GM12878 (cell line): Measurements from ENCODE around the gene PPIE. TPM values are rescaled to one million over a fixed set of nuclear protein-coding genes. Genes with fewer than 3 reads are reported as not detected.

ENCODE experiments used
- ATAC-seq: fragments of 200-7000 bp; cut with Tn5 transposase; 3 replicates; pipeline ENCODE4 v1.9.1; 2020; ENCODE audit warnings: mild to moderate bottlenecking, moderate library complexity
- BruUV-seq: library from RNA; stranded (reverse); fragments of 400-500 nt; replicated peaks from 2 replicates; lab custom pipeline; 2021; lab: Mats Ljungman, UMichigan
- CTCF ChIA-PET: fragments of 300-600 bp; sonication (Branson Sonifier 250); formaldehyde crosslinking; extraction: SDS; loops from one replicate; lab custom pipeline; 2021; ENCODE audit warnings: inconsistent platforms; lab: Yijun Ruan, JAX
- POLR2A ChIA-PET: fragments of 350-600 bp; formaldehyde crosslinking; extraction: SDS; loops from one replicate; lab custom pipeline; 2021; ENCODE audit warnings: inconsistent platforms; lab: Charles Lee
- RAD21 ChIA-PET: fragments of 300-600 bp; sonication (Branson Sonifier 250); formaldehyde crosslinking; loops from one replicate; lab custom pipeline; 2023; ENCODE audit warnings: antibody characterized with exemption; ENCODE audit not compliant: unreplicated experiment; lab: Charles Lee
- SMC1A ChIA-PET: fragments of 300-600 bp; sonication (Branson Sonifier 250); formaldehyde crosslinking; loops from one replicate; lab custom pipeline; 2023; ENCODE audit not compliant: unreplicated experiment, uncharacterized antibody; lab: Charles Lee
- DNase-seq: peaks from one replicate; pipeline ENCODE4 v3.0.0-alpha.2; 2011; ENCODE audit warnings: low read depth, low spot score
- FAIRE-seq: peaks from 3 replicates; lab custom pipeline; 2011; peaks lifted over from hg19 to GRCh38; lab: Jason Lieb, UNC
- H2AFZ ChIP-seq: 2 replicates; pipeline ENCODE4 v1.6.0; 2011; ENCODE audit warnings: low read depth, low read length, control low read depth; ENCODE audit not compliant: control insufficient read depth
- H3K27ac ChIP-seq: 2 replicates; pipeline ENCODE4 v1.5.1; 2011; ENCODE audit warnings: control low read depth; ENCODE audit not compliant: control insufficient read depth, insufficient read depth
- H3K27me3 ChIP-seq, 2 experiments: replicated peaks in 1 of 2; 2 replicates each; pipeline versions ENCODE4 v1.6.0 to v1.6.1; 2011; ENCODE audit warnings: low read length in 1 of 2; ENCODE audit not compliant: control insufficient read depth in 2 of 2, insufficient read depth in 2 of 2
- H3K36me3 ChIP-seq, 2 experiments: 2 replicates each; pipeline ENCODE4 v1.5.1; 2011; ENCODE audit warnings: low read length in 1 of 2; ENCODE audit not compliant: control insufficient read depth in 2 of 2, insufficient read depth in 2 of 2
- H3K4me1 ChIP-seq: 2 replicates; pipeline ENCODE4 v1.6.1; 2011; ENCODE audit warnings: mild to moderate bottlenecking, low read length, moderate library complexity, mixed read lengths; ENCODE audit not compliant: control insufficient read depth, insufficient read depth
- H3K4me2 ChIP-seq: 2 replicates; pipeline ENCODE4 v1.6.0; 2011; ENCODE audit warnings: control low read depth; ENCODE audit not compliant: control insufficient read depth, insufficient read depth
- H3K4me3 ChIP-seq: fragments of 200-600 bp; sonication (generic); 2 replicates; pipeline ENCODE4 v1.5.1; 2016
- H3K79me2 ChIP-seq: 2 replicates; pipeline ENCODE4 v1.6.0; 2011; ENCODE audit warnings: low read length; ENCODE audit not compliant: control insufficient read depth, insufficient read depth
- H3K9ac ChIP-seq: 2 replicates; pipeline ENCODE4 v1.8.0; 2011; ENCODE audit warnings: low read length, control low read depth, mixed read lengths; ENCODE audit not compliant: control insufficient read depth, insufficient read depth
- H3K9me3 ChIP-seq: replicated peaks from 3 replicates; pipeline ENCODE4 v1.5.1; 2011; ENCODE audit warnings: mild to moderate bottlenecking, low read length; ENCODE audit not compliant: control insufficient read depth, insufficient read depth
- H4K20me1 ChIP-seq: 2 replicates; pipeline ENCODE4 v1.6.0; 2011; ENCODE audit not compliant: control insufficient read depth, insufficient read depth
- BACH1 ChIP-seq: fragments of 450-650 bp; IDR thresholded peaks from 2 replicates; pipeline ENCODE4 v1.6.1; 2017; ENCODE audit warnings: mild to moderate bottlenecking, borderline replicate concordance
- CBFB ChIP-seq: IDR thresholded peaks from 2 replicates; pipeline ENCODE4 v1.6.1; 2016; ENCODE audit warnings: antibody characterized with exemption, low read depth
- POLR2A ChIP-seq: IDR thresholded peaks from 2 replicates; pipeline ENCODE4 v1.6.1; 2011; ENCODE audit warnings: low read depth, mild to moderate bottlenecking, low read length
- ZNF24 ChIP-seq: fragments of 450-650 bp; IDR thresholded peaks from 2 replicates; pipeline ENCODE4 v1.6.1; 2017; ENCODE audit warnings: antibody characterized with exemption, mild to moderate bottlenecking
- WGBS: methylation state at CpG from one replicate; pipeline ENCODE4 v1.1.6; 2016; ENCODE audit warnings: low lambda C conversion rate; ENCODE audit not compliant: insufficient replicate concordance, insufficient coverage; ENCODE audit errors: missing lambda C conversion rate; 5-methylcytosine and 5-hydroxymethylcytosine counted together
- in situ Hi-C: fragments of 300-500 bp; cut with MboI; formaldehyde crosslinking; loops from 9 replicates; pipeline ENCODE4 v1.14.3; 2018; ENCODE audit warnings: mixed read lengths
- intact Hi-C: fragments of 100-400 bp; cut with micrococcal nuclease; formaldehyde crosslinking; loops from one replicate; pipeline ENCODE4 v1.14.2; 2022; ENCODE audit not compliant: unreplicated experiment
- polyA plus RNA-seq, 11 experiments: library from polyadenylated mRNA; depleted of rRNA in 4 of 11; unstranded in 6 of 11; stranded (reverse) in 5 of 11; fragments of >200 nt; fragmentation: Nextera tagmentation in 4 of 11; fragmentation: Illumina TruSeq in 1 of 11; extraction: Ambion mirVana in 4 of 11; extraction: Trizol in 1 of 11; gene quantifications; 1 replicate in 1 of 11; 2 replicates in 10 of 11; pipeline versions ENCODE4 v1.2.1 to v1.2.3, GENCODE V29; 2011 to 2016; ENCODE audit warnings: inconsistent platforms in 2 of 11, missing spikeins in 2 of 11, low read depth in 1 of 11
- total RNA-seq, 4 experiments: library from RNA; depleted of rRNA in 3 of 4; stranded (reverse); fragments of >200 nt in 3 of 4; fragmentation: Illumina TruSeq in 1 of 4; extraction: Trizol in 1 of 4; gene quantifications; 2 replicates each; pipeline versions ENCODE4 v1.2.1 to v1.2.3, GENCODE V29; 2013 to 2021
- TF ChIP-seq, protein P1 (sequence below): IDR thresholded peaks from 2 replicates; pipeline ENCODE4 v1.6.1; 2012; ENCODE audit warnings: improper control_type of control experiment, low read depth, low read length; ENCODE audit not compliant: insufficient replicate concordance

The PPIE gene
- total and polyA plus RNA-seq, 10 of the 15 experiments (the other 5 are each of a cell fraction or from before 2014, with no cell fraction given) = 36.6 to 163 (median 70.1) TPM

DNA sequence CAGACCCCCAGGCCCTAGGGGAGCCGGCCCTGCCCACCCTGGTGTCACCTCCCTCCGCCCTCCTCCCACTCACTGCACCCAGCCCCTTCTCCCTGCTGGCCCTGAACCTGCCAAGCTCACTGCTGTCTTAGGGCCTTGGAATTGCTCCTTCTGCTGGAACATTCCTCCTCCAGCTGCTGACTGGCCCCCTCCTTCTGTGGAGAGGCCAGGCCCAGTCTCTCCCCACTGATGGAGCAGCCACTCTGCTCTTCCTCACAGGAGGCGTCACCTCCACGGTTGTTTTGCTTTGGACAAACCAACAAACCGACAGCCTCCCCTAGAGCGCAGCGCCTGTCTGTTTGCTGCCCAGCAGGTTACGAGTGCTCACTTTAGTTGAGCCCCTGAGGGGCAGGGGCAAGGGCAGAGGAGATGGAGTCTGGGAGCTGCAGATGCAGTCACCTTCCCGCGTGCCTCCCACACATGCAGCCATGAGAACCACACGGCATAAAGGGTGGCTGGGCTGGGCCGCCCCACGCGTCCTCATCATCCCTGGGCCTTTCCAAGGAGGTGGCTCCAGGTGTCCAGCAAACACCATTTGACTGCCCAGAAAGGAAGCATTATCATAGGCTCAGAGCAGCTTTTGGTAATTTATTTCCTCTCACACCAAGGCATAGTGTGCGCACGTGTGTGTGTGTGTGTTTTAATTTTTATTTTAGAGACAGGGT is 23.0 kb downstream of the PPIE start:
- no peak overlapping the region for H2AFZ ChIP-seq
- H3K4me2 ChIP-seq = no peak overlapping the region
- H3K9me3 ChIP-seq = no peaks in the 10 kb centered on the region
- intact Hi-C loops (no loop called here), in situ Hi-C loops (no loop called here)
- ATAC-seq (no peak), FAIRE-seq (no peak), DNase-seq (no peak)
- WGBS = 91% methylated on average over 14 of the region's 16 CpGs
- H3K4me1 ChIP-seq = no peaks in the 10 kb centered on the region
- H3K27me3 ChIP-seq = no peaks in the 10 kb centered on the region
- ChIA-PET SMC1A (no interaction called here), POLR2A (interaction anchor here (0.6 kb wide), 1 partner anchor 1883 kb away, joined by 3 read pairs; no protein-coding TSS in a partner anchor), RAD21 (no interaction called here), CTCF (no interaction called here)
- no peaks in the 10 kb centered on the region for H3K79me2 ChIP-seq
- TF ChIP-seq POLR2A = peak; percentile 29; the same call in 1 of the 2 replicates
- TF ChIP-seq CBFB = no peak
- TF ChIP-seq, protein P1, sequence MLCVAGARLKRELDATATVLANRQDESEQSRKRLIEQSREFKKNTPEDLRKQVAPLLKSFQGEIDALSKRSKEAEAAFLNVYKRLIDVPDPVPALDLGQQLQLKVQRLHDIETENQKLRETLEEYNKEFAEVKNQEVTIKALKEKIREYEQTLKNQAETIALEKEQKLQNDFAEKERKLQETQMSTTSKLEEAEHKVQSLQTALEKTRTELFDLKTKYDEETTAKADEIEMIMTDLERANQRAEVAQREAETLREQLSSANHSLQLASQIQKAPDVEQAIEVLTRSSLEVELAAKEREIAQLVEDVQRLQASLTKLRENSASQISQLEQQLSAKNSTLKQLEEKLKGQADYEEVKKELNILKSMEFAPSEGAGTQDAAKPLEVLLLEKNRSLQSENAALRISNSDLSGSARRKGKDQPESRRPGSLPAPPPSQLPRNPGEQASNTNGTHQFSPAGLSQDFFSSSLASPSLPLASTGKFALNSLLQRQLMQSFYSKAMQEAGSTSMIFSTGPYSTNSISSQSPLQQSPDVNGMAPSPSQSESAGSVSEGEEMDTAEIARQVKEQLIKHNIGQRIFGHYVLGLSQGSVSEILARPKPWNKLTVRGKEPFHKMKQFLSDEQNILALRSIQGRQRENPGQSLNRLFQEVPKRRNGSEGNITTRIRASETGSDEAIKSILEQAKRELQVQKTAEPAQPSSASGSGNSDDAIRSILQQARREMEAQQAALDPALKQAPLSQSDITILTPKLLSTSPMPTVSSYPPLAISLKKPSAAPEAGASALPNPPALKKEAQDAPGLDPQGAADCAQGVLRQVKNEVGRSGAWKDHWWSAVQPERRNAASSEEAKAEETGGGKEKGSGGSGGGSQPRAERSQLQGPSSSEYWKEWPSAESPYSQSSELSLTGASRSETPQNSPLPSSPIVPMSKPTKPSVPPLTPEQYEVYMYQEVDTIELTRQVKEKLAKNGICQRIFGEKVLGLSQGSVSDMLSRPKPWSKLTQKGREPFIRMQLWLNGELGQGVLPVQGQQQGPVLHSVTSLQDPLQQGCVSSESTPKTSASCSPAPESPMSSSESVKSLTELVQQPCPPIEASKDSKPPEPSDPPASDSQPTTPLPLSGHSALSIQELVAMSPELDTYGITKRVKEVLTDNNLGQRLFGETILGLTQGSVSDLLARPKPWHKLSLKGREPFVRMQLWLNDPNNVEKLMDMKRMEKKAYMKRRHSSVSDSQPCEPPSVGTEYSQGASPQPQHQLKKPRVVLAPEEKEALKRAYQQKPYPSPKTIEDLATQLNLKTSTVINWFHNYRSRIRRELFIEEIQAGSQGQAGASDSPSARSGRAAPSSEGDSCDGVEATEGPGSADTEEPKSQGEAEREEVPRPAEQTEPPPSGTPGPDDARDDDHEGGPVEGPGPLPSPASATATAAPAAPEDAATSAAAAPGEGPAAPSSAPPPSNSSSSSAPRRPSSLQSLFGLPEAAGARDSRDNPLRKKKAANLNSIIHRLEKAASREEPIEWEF = no peak
- TF ChIP-seq BACH1 = no peak
- no peak for TF ChIP-seq ZNF24
- H3K4me3 ChIP-seq = no peak overlapping the region
- no peak overlapping the region for H3K9ac ChIP-seq
- peaks cover 0 to 8% of the 10 kb centered on the region in 2 experiments; a peak in 1 of 4 replicates for H3K36me3 ChIP-seq
- H4K20me1 ChIP-seq = no peaks in the 10 kb centered on the region
- H3K27ac ChIP-seq = no peak overlapping the region
- no TSS peak for BruUV-seq
